GM13977 (cell line): ENCODE data around the gene MCM3AP.
"Not testable (repeated sequence)": the region's sequence is repeated elsewhere in the genome, so short reads cannot be mapped to it uniquely, and the experiment has no call there.

ENCODE experiments used
- DNase-seq: peaks from one replicate; pipeline ENCODE4 v3.0.0; 2012; ENCODE audit warnings: low spot score
- in situ Hi-C: fragments of 300-500 bp; cut with MboI; formaldehyde crosslinking; loops from one replicate; pipeline ENCODE4 v1.12.0; 2022; ENCODE audit warnings: low sequenced_read_pairs, low pct_unique_long_range_greater_than_20kb, mixed read lengths, inconsistent platforms; ENCODE audit not compliant: unreplicated experiment
- TF ChIP-seq, protein P1 (sequence below): IDR thresholded peaks from 2 replicates; pipeline ENCODE4 v1.5.1; 2012; ENCODE audit warnings: mild to moderate bottlenecking, control low read depth; ENCODE audit not compliant: insufficient read depth; ENCODE audit errors: extremely low read depth, missing control alignments

MCM3AP gene

DNA sequence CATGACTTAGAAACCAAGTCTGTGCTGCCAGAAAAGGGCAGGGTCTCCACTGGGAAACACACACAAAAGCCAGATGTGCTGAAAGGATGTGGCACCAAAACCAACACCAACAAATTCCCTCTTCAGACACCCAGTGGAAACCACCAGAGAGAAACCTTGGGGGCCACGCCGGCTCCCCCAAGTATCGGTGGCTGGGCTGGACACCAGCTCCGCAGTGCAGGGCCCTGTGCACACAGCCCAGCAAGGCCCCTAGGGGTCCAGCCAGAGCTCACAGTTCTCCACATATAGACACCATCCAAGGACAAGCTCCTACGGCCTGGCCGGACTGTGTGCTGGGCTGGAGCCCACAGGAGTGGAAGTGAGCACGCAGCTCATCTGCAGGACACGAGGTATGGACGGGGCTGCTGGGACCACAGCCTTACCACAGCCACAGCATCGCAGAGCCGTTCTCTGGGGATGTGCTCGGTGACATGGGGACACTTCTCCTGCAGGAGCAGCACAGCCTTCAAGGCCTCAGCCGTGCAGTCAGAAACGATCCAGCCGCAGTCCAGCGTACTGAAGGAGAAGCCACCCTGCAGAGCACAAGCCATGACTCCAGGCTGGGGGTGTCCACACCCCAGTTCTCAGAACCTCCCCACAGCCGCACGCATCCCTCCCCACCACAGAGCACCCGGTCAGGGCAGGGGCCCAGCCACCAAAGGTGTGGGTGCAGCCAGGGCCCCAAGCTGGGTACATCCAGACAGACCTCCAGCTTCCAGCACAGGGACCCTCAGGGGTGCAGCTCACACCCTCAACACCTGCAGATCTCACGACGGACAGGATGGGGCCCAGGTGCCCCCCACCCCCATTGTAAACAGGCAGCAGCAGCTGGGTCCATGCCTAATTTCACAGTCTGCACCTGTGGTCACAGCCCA lies 78.1 kb downstream of the MCM3AP start:
- no peak for DNase-seq
- TF ChIP-seq, protein P1, sequence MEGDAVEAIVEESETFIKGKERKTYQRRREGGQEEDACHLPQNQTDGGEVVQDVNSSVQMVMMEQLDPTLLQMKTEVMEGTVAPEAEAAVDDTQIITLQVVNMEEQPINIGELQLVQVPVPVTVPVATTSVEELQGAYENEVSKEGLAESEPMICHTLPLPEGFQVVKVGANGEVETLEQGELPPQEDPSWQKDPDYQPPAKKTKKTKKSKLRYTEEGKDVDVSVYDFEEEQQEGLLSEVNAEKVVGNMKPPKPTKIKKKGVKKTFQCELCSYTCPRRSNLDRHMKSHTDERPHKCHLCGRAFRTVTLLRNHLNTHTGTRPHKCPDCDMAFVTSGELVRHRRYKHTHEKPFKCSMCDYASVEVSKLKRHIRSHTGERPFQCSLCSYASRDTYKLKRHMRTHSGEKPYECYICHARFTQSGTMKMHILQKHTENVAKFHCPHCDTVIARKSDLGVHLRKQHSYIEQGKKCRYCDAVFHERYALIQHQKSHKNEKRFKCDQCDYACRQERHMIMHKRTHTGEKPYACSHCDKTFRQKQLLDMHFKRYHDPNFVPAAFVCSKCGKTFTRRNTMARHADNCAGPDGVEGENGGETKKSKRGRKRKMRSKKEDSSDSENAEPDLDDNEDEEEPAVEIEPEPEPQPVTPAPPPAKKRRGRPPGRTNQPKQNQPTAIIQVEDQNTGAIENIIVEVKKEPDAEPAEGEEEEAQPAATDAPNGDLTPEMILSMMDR = no peak
- in situ Hi-C loops = no loop called here

DNA sequence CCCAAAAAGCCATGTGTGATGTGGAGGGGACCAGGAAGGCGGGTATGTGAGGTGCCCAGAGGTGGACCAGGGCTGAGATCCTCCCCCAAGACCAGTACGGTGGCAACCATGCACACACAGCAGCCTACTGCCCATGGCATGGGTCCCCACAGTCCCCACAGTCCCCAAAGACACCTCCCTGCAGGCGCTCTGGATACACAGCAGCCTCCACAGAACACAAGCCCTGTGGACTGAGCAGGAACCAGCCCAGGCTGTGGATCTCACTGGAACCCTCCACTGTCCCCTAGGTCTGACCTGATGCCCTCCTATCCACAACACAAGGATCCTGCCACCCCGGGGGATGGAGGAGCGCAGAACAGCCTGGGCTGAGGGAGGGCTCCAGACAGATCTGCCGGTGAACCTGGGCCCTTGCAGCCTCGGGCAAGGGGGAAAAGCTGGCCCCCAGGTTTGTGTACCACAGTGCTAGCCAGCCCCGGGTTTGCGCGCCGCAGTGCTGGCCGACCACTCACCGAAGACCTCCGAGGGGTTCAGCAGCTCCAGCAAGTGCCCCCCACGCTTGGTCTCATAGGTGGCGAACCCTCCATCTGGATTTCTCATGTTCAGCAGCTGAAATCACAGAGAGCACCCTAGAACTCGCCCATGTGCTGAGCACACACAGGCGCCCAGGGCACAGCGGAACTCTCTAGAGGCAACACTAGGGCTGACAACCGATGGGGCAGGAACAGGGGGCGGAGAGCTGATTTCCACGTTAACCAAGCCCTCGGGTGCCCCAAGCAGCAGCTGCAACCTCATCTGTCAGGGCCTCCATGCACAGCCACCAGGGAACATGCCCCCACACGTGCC lies 79.0 kb downstream of the MCM3AP start:
- no peak for DNase-seq
- TF ChIP-seq, protein P1 = no peak
- in situ Hi-C loops = no loop called here

DNA sequence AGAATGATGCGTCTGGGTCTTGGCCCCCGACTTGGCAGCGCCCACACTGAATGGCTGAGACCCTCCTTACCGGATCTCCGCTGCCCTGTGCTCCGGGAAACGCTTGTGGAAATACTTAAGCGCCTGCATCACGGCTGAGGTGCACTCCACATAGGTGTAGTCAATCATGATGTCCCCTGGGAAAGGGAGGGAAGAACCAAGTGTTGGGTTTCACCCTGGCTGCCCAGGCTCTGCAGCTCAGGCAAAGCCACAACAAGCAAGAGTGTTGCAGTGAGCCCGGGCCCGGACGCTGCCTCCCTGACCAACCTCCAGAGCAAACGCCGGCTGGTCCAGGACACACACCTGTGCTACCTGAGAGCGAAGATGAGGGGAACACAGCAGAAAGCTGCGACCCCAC lies 79.6 kb downstream of the MCM3AP start:
- TF ChIP-seq, protein P1 = no peak
- no peak for DNase-seq

DNA sequence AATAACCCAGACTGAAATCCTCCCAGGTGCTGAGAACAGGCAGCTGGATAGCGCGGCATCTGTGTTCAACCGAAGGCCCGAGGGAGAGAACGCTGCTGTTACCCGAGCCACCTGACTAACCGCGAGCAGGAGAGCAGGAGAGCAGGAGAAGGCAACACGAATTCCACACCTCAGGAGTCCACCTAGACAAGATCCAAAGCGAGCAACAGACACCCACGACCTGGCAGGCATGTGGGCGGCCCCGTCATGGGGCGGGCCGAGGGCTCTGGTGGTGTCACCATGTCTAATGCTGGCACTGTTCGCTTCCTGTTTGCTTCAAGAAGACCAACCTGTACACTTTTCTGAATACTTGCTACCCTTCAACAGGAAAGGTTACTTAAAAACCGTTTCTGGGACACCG lies 80.2 kb downstream of the MCM3AP start:
- TF ChIP-seq, protein P1 = no peak
- no peak for DNase-seq

More for the DNA sequence above, 79.6 kb downstream of the MCM3AP start:
- in situ Hi-C loops = no loop called here

DNA sequence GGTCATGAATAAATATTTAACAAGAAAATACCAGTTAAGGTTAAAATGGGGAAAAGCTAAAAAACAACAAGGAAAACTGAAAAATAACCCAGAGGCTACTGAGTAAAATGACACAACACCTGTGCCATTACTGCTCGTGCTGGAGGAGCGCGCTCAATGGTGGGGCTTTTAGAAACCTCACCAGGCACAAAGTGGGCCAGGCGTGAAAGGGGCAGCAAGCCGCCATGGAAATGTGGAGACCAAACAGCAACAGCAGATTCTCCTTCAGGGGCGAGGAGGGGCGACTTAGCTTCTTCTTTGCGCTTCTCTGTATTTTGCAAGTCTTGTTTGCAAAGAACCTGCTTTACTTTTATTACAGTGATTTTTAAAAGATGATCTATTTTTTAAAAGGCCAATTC lies 82.2 kb downstream of the MCM3AP start:
- in situ Hi-C loops = no loop called here
- DNase-seq = no peak
- TF ChIP-seq, protein P1 = no peak

More for the DNA sequence above, 80.2 kb downstream of the MCM3AP start:
- in situ Hi-C loops = no loop called here

DNA sequence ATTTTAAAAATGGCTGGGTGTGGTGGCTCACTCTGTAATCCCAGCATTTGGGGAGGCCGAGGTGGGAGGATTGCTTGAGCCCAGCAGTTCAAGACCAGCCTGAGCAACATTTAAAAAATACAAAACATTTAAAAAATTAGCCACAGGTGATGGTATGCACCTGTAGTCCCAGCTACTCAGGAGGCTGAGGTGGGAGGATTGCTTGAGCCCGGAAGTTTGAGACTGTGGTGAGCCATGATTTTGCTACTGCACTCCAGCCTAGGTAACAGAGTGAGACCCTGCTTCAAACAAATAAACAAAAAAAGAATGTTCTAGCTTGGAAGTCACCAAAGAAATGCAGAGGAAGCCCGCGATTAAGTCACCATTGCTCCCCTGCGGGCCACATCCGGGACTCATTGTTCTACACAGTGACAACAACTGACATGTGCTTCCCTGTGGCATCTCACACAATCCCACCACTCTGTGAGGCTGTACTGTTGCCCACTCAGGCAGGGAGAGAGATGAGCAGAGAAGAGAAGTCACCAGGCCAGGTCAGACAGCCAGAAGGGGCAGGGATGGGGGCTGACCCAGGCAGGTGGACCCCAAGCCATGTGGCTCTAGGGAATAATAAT lies 82.7 kb downstream of the MCM3AP start:
- no peak for DNase-seq
- TF ChIP-seq, protein P1 = no peak
- in situ Hi-C loops = no loop called here

DNA sequence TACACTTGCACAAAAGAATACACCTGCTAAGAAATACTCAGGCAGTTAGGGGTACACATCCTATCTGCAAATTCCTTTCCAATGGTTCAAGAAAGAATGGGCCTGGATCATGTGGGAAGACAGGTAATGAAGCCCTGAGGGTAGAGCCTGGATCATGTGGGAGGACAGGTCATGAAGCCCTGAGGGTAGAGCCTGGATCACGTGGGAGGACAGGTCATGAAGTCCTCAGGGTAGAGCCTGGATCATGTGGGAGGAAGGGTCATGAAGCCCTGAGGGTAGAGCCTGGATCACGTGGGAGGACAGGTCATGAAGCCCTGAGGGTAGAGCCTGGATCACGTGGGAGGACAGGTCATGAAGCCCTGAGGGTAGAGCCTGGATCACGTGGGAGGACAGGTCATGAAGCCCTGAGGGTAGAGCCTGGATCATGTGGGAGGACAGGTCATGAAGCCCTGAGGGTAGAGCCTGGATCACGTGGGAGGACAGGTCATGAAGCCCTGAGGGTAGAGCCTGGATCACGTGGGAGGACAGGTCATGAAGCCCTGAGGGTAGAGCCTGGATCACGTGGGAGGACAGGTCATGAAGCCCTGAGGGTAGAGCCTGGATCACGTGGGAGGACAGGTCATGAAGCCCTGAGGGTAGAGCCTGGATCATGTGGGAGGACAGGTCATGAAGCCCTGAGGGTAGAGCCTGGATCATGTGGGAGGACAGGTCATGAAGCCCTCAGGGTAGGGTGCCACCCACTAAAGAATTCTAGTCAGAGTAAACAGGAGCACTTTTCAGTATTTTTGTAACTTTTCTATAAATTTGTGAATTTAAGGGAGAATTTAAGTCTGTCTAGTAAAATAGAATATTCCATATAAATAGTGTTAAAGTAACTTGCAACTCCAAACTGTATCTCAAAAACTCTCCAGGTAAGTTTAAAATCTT lies 84.3 kb downstream of the MCM3AP start:
- DNase-seq, in situ Hi-C loops: not testable (repeated sequence)
